ENCODE results near the gene ERVK3-1. TPM values are rescaled to one million over a fixed set of nuclear protein-coding genes. Genes with fewer than 3 reads are reported as not detected.

ERVK3-1 gene
- total and polyA plus RNA-seq, 2 of the 13 experiments (the other 11 are each of a cell fraction or from before 2014, with no cell fraction given) = 28.5 to 38.7 TPM

GRCh38 chr19:58362272-58362994 is 57.3 kb downstream of the ERVK3-1 start, which contains the start of gene ZNF497 (continued):
- TF ChIP-seq FOXP1 (IDR thresholded peaks at IDR 0.05) = no peak
- no peak for TF ChIP-seq FOXP1 (CRISPR knock-in tag; IDR thresholded peaks at IDR 0.05)
- 0 out of 2 replicates have a peak, but pooled peaks have one; percentile 46 for TF ChIP-seq ISX (CRISPR knock-in tag; conservative IDR thresholded peaks at IDR 0.05)
- 0 out of 2 replicates have a peak, but pooled peaks have one; percentile 21 for TF ChIP-seq BRF2 (CRISPR knock-in tag; IDR thresholded peaks at IDR 0.05)
- no peak for TF ChIP-seq ZFP62 (CRISPR knock-in tag; IDR thresholded peaks at IDR 0.05)
- 0 out of 2 replicates have a peak, but pooled peaks have one; percentile 71 for TF ChIP-seq ZNF780A (CRISPR knock-in tag; IDR thresholded peaks at IDR 0.05)
- TF ChIP-seq HHEX (CRISPR knock-in tag; IDR thresholded peaks at IDR 0.05) = no peak
- no peak for TF ChIP-seq ZNF251 (CRISPR knock-in tag; IDR thresholded peaks at IDR 0.05)
- TF ChIP-seq THAP7 (CRISPR knock-in tag; IDR thresholded peaks at IDR 0.05) = 0 out of 2 replicates have a peak, but pooled peaks have one; percentile 25
- TF ChIP-seq TFE3 (CRISPR knock-in tag; IDR thresholded peaks at IDR 0.05) = peak; percentile 78; the same call in 1 of the 2 replicates
- no peak for TF ChIP-seq TCF12 (IDR thresholded peaks at IDR 0.05)
- peak; percentile 21; the same call in 1 of the 2 replicates for TF ChIP-seq TCF12 (CRISPR knock-in tag; IDR thresholded peaks at IDR 0.05)
- no peak for TF ChIP-seq HMGA1 (CRISPR knock-in tag; conservative IDR thresholded peaks at IDR 0.05)
- TF ChIP-seq ZNF607 (CRISPR knock-in tag; IDR thresholded peaks at IDR 0.05; ENCODE audit: borderline replicate concordance) = peak; percentile 91
- TF ChIP-seq NFYC (CRISPR knock-in tag; IDR thresholded peaks at IDR 0.05) = peak; percentile 45; the same call in 1 of the 2 replicates
- no peak for TF ChIP-seq ZKSCAN8 (CRISPR knock-in tag; IDR thresholded peaks at IDR 0.05; ENCODE audit: borderline replicate concordance)
- TF ChIP-seq RFX1 (IDR thresholded peaks at IDR 0.05) = peak; percentile 100
- 0 out of 2 replicates have a peak, but pooled peaks have one; percentile 77 for TF ChIP-seq ZNF33A (CRISPR knock-in tag; IDR thresholded peaks at IDR 0.05; ENCODE audit: borderline replicate concordance)
- TF ChIP-seq GPN1 (CRISPR knock-in tag; IDR thresholded peaks at IDR 0.05; ENCODE audit: borderline replicate concordance) = no peak
- peak; percentile 72 for TF ChIP-seq MED13 (CRISPR knock-in tag; IDR thresholded peaks at IDR 0.05)
- TF ChIP-seq CBX1 (IDR thresholded peaks at IDR 0.05; ENCODE audit: low read depth) = peak; percentile 16
